HG03135 (cell line): ENCODE measurements around the gene TUBGCP6.

Experiments used
- ATAC-seq: cut with Tn5 transposase; IDR thresholded peaks from one replicate; pipeline ENCODE4 v1.9.1; 2021; ENCODE audit warnings: mild to moderate bottlenecking, moderate library complexity; ENCODE audit not compliant: unreplicated experiment

Gene TUBGCP6

DNA sequence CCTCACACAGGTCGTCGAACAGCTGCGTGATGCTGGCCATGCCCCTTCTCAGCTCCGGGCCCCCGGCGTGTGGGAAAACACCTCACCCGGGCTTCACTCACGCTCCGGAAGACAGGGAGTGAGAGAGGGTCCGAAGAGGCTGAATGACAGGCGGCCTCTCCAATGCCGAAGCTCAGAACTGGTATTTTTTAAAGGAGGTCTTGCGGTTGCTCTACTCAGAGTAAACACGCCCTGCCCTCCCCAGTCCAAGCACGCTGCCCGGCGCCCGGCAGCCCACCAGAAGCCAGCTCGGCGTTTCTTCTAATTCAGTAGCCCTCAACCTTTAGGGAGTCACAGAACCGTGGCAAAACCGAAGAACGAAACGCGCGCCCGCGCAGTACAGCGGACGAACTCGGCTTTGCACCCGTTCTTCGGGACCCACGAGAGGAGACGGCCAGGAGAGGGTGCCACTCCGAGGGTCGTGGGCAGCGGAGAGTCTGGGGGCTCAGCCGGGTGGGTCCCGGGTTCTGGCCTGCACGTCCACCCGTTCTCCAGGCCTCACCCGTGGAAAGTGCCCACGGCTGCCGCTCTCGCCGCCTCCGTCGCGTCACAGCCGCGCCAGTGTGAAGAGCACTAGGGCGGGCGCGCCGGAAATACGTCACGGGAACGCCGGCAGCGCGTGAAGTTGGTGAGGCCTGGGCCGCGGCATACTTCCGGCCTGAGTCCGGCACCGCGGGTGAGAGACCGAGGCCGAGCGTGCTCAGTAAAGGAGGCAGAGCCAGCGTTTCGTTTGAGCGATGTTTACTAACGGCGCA, at the start of gene TUBGCP6:
Gene TUBGCP6, minus strand, starts transcription at position 604 of the 794 bp plus-strand sequence. Its CDS starts 564 bp downstream, at position 40.
- peak; percentile 67 for ATAC-seq

DNA sequence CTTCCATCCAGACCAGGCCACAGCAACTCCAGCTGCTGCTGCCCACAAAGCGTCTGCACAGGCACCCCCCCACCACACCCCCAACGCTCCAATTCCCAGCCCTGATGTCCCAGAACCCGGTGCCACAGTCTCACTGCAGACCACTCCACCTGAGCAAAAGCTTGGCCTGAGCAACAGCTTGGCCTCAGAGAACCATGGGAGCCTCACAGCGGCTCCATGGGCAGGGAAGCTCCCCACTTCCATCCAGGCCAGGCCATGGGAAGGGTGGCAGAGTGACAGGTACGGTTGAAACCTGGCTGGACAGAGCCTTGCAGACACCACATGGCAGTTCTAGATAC, 49.5 kb upstream of the TUBGCP6 start:
- ATAC-seq: no peak

DNA sequence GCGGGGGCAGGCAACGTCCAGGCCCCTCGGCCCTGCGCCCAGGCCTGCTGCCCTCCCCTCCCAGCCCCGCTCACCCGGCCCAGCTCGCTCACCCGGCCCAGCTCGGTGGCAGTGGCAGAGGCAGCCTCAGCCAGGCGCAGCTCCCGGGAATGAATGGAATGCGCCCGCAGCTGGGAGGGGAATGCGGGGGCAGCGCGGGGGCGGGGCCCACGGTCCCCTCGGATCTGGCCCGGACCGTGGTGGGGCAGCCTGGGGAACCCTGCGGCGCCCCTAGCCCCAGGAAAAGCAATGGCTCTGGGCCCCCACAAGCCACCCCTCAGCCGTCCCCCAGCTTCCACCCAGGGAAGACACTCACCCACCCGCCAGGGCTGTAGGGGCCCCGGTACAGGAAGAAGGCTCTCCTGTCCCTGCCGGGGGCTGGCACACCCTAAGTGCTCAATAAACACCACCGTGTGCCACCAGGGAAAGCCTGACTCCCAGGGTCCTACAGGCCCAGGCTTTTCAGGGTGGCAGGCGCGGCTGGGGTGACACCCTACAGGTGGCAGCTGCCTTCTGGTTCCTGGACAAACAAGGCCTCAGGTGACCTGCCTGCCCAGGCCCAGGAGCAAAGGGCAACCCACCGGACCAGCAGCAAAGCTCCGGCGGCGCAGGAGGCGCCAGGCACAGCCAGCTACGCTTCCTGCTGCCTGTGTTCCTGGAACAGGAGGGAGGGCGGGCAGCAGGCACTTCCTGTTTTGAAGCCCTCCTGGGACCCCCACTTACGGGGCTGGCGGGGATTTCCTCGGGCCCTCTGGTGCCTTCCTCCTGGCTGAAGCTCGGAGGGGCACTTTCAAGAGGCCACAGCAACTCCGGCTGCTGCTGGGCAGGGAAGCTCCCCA, 48.9 kb upstream of the TUBGCP6 start:
- no peak for ATAC-seq

DNA sequence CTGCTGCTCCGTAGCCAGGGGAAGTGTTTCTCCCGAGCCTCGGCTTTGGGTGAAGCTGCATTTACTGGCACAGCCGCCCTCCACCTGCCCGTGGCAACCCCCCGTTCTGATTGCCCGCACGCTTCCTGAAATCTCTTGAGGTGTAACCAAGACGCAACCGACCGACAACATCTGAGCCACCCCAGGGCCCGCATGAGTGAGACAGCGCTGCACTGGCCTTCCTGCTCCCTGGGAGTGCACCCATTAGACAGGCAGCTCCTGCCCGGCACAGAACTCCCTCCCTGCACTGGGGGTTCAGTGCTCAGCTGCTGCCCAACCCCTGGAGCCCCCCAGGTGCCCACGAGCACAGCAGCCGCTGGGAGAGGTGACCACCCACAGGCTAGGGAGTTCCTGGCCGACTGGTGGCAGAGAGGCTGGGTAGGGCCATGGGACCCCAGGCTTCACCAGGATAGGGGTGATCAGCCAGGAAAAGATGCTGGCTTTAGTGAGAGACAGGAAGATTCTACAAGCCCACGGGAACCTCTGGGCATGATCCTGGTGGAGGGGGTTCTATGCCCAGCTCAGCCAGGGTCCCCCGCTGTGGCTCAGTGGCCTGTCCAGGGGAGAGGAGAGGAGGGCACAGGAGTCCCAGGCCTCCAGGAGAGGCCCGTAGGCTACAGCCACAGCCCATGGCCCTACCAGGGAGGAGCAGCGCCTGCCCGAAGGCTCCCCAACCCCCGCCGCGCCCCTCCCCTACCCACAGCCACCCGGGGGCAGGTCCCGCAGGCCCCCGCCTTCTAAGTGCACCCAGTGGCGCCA, 48.0 kb upstream of the TUBGCP6 start:
- no peak for ATAC-seq

DNA sequence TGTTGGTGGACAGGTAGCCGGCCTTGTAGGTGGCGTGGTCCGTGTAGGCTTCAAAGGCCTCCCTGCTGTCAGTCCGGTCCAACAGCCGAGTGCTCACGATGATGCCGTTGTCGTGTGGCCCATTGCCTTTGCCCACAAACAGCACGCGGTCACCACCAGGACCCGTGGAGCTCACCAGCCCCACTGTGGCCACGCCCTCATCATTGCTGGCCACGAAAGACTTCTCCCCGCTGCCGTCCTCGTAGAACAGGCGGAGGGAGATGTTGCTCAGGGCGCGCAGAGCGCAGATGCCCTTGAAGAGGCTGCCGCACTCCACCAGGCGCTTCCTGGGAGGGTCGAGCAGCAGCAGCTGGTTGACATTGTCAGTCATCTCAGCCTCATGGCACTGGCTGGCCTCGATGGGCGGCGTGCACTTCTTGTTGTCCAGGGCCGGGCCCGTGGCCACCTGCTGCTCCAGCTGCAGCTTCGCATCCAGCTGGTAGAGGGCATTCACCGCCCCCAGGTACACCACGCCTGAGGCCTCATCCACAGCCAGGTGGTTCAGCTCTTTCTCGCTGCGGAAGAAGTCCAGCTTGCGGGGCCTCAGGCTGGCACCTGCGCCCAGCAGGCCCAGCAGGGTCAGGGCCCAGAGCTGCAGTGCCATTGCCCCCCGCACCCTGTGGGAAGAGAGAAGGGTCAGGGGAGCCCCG, 45.3 kb upstream of the TUBGCP6 start:
- no peak for ATAC-seq

DNA sequence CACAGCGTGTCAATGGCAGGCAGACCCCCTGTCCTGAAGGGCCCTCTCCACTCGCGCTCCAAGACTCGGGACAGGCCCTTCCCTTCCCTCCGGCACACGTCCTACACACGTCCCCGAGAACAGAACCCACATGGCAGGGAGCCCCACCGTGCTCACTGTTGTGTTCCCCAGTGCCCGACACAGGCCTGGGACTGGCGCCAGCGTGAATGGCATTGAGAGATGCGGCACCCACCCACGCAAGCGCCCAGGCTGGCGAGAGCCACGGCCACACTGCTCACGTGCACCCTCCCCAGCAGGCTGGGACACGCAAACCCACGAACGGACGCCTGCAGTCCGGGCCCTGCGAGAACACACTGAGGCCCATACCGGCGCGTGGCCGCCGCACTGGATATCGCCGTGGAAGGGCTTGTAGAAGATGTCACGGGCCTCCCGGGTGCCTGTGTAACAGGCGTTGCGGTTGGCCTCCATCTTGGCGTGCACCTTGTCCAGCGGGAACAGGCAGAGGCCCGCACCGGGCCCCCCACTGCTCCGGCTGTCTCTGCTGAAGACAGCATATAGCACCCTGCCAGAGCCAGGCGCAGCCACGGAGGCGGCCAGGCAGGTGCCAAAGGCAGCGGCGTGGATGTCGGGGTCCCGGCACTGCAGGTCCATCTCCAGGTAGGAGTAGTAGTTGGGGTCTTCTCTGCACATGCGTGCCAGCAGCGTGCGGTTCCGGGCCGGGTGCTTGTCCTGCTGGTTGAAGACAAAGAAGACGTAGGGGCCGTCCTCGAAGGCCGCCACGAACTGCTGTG, 44.5 kb upstream of the TUBGCP6 start:
- ATAC-seq: no peak

DNA sequence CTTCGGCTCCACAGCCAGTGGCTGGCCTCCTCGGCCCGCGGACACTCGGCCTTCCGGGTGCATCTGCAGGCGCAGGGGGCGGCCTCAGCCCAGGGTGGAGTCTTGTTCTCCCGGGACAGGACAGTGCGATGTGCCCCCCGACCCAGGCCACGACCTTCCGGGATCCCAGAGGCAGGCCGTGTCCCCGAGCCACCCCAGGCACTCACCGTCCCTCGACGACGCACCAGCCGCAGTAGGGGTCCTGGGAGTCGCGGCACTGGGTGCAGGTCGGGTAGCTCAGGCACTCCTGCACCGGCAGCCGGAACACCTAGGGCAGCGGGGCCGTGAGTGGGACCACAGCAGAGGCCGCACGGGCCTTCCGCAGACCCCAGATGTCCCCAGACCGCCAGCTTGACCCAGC, 42.9 kb upstream of the TUBGCP6 start:
- ATAC-seq: no peak

GRCh38 chr22:50286701-50287318, 42.0 kb upstream of the TUBGCP6 start:
- ATAC-seq: no peak

- no peak for ATAC-seq
Measured at GRCh38 chr22:50286275-50286674, 41.5 kb upstream of the TUBGCP6 start.

DNA sequence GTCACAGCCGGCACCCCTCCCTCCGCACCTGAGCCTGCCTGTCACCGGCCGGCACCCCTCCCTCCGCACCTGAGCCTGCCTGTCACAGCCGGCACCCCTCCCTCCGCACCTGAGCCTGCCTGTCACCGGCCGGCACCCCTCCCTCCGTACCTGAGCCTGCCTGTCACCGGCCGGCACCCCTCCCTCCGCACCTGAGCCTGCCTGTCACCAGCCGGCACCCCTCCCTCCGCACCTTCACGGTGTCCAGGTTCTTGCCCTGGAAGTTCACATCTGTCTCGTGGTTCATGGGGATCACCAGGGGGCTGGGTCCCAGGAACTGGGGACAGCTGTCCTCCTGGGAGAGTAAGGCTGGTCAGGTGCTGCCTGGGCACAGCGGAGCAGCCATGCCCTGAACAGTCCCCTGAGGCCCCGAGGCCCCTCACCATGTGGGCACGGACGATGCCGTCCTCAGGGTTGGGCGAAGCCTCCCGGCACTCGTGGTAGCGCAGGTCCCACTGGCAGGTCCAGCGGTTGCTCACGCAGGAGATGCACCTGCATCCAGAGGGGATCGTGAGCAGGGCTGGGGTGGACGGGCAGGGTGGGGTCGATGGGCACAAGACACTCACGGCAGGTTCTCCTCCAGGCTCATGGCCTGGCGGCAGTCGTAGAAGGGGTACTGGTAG, 40.9 kb upstream of the TUBGCP6 start:
- ATAC-seq: no peak

GRCh38 chr22:50284479-50284878, 39.7 kb upstream of the TUBGCP6 start:
- no peak for ATAC-seq

- ATAC-seq: no peak
Measured at GRCh38 chr22:50283821-50284220, 39.0 kb upstream of the TUBGCP6 start.

- ATAC-seq: no peak
Measured at GRCh38 chr22:50282361-50283155, 37.7 kb upstream of the TUBGCP6 start.

DNA sequence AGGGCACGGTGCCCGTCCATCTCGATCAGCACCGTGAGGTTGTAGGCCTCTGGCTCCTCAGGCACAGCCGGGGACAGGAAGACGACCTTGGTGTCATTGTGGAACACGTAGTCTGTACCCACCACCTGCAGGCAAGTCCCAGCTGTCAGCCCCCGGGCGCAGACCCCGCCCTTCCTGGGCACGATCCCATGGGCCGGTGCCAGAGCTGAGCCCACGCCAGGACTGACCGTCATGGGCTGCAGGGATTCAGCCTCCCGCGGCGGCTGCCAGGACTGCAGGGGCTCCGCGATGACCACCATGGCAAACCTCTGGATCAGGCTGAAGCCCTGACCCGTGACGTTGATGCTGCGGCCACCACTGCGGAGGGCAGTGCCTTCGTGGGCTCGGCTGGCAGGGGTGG, 37.1 kb upstream of the TUBGCP6 start:
- ATAC-seq: no peak

- ATAC-seq: no peak
Measured at GRCh38 chr22:50281384-50281760, 36.5 kb upstream of the TUBGCP6 start.

GRCh38 chr22:50280708-50281383, 36.0 kb upstream of the TUBGCP6 start:
- ATAC-seq: no peak

DNA sequence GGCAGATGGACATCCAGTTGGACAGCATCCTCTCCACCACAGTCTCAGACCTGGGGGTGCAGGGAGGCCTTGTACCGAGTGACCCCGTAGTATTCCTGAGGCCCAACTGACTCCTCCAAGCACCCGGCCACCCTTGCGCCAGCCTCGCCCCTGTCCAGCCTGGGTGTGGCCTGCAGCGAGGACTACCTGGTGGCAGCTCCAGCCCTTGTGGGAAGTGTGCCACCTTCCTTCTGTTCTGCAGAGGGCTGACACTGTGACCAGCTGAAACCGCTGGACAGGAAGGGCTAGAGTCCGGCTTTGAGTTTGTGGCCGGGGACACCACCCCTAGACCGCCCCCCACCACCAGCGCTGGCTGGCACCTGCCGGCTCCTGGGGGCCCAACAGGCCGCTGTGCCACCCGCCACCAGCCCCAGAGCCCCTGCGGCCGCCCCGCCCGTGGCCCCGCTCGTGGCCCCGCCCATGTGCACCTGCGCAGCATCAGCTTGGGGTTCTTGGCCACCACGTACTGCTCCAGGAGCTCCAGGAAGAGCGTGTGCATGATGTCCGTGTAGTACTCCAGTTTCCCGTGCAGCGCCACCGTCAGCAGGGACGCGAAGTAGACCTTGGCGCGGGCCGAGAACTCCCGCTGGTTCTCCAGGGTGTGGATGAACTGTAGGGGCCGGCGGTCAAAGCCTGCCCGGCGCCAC, 35.3 kb upstream of the TUBGCP6 start:
- no peak for ATAC-seq
